Sigmoid colon (tissue), 4 donors: ENCODE measurements around the gene TSEN54.
A peak's percentile ranks its signal among the peaks of the same experiment; 100 is the strongest.

Experiments
- EP300 ChIP-seq, 4 donors: sonication (generic); formaldehyde crosslinking; IDR thresholded peaks; one replicate each; pipeline ENCODE4 v1.6.1; 2017; ENCODE audit warnings: antibody characterized with exemption in 4 of 4
- POLR2A ChIP-seq, 2 donors: fragments of 450-650 bp; IDR thresholded peaks; one replicate each; pipeline ENCODE4 v1.6.1; 2016; ENCODE audit warnings: antibody characterized with exemption in 2 of 2, mild to moderate bottlenecking in 2 of 2, moderate library complexity in 2 of 2
- POLR2AphosphoS5 ChIP-seq, 4 donors: sonication (generic); formaldehyde crosslinking; IDR thresholded peaks; one replicate each; pipeline ENCODE4 v1.6.1; 2017; ENCODE audit warnings: antibody characterized with exemption in 4 of 4
- TF ChIP-seq, protein P1 (sequence below), 4 experiments: fragments of 450-650 bp in 3 of 4; fragments of 200-600 bp in 1 of 4; IDR thresholded peaks; one replicate each; pipeline ENCODE4 v1.5.1; 2016 to 2019; ENCODE audit warnings: antibody characterized with exemption in 4 of 4, mild to moderate bottlenecking in 3 of 4, moderate library complexity in 2 of 4

DNA sequence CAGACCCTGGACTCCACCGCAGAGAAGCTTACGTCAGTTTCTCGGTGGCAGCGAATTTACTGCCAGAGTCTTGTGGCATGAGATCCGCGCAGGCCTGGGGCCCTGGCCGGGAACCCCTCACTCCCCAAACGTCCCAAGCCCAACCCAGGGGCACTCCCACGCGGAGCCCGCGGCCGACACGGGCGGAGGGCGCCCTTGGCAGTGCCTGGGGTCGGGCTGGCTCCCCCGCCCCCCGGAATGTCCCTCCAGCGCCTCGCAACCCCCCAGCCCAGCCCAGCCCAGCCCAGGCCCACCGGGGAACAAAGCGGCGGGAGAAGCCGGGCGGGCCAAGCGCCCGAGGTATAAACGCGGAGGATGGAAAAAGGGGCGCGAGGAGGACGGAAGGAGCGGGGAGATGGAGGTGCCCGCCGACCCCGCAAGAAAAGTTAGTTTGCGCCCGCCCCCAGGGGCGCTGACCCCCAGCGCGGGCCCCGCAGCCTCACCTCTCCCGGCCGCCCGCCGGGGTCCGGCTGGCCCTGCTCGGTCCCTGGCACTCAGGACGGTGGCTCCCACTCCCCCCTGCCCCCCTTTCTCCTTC, 1.3 kb upstream of the TSEN54 start:
- TF ChIP-seq, protein P1, sequence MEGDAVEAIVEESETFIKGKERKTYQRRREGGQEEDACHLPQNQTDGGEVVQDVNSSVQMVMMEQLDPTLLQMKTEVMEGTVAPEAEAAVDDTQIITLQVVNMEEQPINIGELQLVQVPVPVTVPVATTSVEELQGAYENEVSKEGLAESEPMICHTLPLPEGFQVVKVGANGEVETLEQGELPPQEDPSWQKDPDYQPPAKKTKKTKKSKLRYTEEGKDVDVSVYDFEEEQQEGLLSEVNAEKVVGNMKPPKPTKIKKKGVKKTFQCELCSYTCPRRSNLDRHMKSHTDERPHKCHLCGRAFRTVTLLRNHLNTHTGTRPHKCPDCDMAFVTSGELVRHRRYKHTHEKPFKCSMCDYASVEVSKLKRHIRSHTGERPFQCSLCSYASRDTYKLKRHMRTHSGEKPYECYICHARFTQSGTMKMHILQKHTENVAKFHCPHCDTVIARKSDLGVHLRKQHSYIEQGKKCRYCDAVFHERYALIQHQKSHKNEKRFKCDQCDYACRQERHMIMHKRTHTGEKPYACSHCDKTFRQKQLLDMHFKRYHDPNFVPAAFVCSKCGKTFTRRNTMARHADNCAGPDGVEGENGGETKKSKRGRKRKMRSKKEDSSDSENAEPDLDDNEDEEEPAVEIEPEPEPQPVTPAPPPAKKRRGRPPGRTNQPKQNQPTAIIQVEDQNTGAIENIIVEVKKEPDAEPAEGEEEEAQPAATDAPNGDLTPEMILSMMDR (IDR thresholded peaks at IDR 0.05), result no peak
- TF ChIP-seq POLR2A (IDR thresholded peaks at IDR 0.05), result peak in 1 of 2 donors; percentile 30
- peak in 3 of 4 donors; percentile 31 to 47 (median 41) for TF ChIP-seq POLR2AphosphoS5 (IDR thresholded peaks at IDR 0.05)
- no peak for TF ChIP-seq EP300 (IDR thresholded peaks at IDR 0.05)
